ENCODE measurements around the gene NBPF1. TPM values are rescaled to one million over a fixed set of nuclear protein-coding genes. Genes with fewer than 3 reads are reported as not detected.
"Not testable (repeated sequence)": the region's sequence is repeated elsewhere in the genome, so short reads cannot be mapped to it uniquely, and the experiment has no call there.

NBPF1 gene
- total RNA-seq, 4 donors from 2014 or later: 38.9 to 50.9 (median 46.5) TPM

DNA sequence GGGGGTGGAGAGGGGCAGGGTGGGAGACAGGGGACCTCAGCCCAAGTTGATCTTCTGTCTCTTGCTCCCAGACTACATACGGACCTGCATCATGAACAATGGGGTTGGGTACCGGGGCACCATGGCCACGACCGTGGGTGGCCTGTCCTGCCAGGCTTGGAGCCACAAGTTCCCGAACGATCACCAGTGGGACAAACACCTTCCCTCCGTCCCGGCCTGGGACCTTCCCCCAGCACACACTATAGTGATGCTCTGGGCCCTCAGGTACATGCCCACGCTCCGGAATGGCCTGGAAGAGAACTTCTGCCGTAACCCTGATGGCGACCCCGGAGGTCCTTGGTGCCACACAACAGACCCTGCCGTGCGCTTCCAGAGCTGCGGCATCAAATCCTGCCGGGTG is 33.4 kb upstream of the NBPF1 start:
- 98% methylated on average over 10 of the region's 17 CpGs; no CpG with 5 or more reads in 1 of the 2 donors for WGBS, 2 donors

DNA sequence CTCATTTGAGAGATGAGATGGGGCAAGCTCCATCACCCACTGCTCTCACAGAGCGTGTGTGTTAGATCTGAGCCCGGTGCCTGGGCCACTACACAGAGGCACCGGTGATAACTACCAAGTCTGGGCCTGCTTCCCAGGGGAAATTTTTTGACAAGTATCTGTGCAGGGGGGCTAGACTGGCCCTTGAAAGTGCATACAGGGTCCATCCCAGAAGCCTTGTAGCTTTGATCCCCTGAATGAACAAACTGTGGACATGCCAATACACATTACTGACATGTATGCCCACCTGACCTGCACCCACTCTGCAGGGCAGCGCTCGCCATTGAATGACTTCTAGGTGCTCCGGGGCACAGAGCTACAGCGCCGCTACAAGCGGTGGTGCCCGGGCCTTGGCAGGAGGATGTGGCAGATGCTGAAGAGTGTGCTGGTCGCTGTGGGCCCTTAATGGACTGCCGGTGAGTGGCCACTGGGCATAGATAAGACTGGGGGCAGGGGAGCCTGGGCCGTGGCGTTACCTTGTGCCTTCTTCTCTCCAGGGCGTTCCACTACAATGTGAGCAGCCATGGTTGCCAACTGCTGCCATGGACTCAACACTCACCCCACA is 32.8 kb upstream of the NBPF1 start:
- intact Hi-C loops (cut with DNase I); H3K4me3 ChIP-seq (replicated peaks in 1 of 3); H3K9me3 ChIP-seq; H3K27me3 ChIP-seq; H3K27ac ChIP-seq; H3K36me3 ChIP-seq: not testable (repeated sequence)
- peaks cover 22 to 37% of the 10 kb centered on the region in 2 donors for H3K4me1 ChIP-seq
- 87 to 96% methylated on average over 14 to 15 of the region's 15 CpGs for WGBS, 2 donors
- DNase-seq: peak; percentile 4 to 5

More for the DNA sequence above, 33.4 kb upstream of the NBPF1 start:
- H3K4me3 ChIP-seq (replicated peaks in 1 of 3); intact Hi-C loops (cut with DNase I); H3K9me3 ChIP-seq; H3K27ac ChIP-seq; H3K36me3 ChIP-seq; DNase-seq; H3K27me3 ChIP-seq: not testable (repeated sequence)
- peaks cover 22 to 37% of the 10 kb centered on the region in 2 donors for H3K4me1 ChIP-seq

DNA sequence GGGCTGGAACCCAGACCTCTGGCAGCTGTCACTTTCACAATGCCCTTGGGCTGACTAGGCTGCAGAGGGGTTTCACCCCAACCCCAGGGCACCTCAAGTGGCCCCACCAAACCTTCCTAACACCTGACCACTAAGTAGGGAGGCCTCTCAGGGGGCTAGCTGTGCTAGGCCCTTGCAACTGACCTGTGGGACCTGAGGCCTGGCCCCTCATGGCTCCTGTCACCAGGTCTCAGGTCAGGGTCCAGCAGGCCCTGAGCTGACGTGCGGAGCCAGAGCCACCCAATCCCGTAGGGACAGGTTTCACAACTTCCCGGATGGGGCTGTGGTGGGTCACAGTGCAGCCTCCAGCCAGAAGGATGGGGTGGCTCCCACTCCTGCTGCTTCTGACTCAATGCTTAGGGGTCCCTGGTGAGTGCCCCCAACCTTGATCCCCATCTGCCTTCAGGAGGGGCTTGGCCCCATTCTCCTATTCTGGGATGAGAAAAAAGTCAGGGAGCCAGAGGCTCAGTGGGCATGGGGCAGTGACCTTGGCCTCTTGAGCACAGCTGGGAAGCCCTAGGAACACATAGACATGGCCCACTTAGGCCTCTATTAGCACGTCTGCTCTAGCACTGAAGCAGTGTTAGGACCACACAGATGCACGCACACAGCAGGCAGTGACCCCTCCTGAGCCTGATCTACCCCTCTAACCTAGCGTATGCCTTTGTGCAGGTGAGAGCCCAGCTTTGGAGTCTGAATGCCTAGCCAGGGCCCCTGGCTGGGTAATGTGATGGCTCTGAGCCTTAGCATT is 32.1 kb upstream of the NBPF1 start:
- DNase-seq: peak; percentile 5 to 14
- intact Hi-C loops (cut with DNase I): not testable (repeated sequence)

DNA sequence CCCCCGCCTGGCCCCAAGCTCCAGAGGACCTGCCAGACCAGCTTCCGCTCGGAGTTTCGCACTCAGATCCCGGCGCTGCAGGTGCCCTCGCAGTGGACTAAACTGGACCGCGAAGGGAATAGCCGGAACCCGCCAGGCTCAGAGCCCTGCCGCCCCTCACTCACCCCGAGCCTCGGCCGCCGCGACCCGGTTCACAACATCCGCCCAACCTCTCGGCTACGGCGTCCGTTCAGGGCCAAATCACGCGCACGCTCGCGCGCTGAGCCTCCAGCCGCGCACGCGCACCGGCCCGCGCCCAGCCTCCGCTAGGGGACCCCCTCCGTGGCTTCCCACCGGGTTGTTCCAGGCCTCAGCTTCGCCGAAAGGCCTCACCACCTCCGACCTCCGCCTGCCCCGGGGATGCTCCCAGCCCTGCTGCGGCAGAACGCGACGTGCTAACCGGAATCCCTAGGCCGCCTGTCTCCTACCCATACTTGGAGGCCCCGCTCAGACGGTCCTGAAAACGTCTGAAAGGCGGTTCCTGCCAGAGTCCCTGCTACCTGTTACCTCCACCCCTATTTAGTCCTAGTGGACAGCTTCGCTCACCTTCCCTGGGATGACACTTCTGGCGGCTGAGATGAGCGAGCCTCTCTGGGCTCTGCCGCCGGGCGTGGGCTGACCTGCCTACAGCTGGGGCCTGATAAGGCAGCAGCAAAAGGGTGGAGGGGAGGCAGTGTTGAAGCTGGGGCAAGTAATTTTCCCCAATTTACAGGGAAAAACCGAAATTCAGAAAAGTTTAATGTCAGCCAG is 31.3 kb upstream of the NBPF1 start:
- DNase-seq: peak; percentile 93 to 96
- H3K27me3 ChIP-seq; H3K9me3 ChIP-seq; H3K36me3 ChIP-seq; intact Hi-C loops (cut with DNase I): not testable (repeated sequence)
- peak in 1 of 2 donors; percentile 56 for TF ChIP-seq POLR2A (IDR thresholded peaks at IDR 0.05)
- TF ChIP-seq, protein P1, sequence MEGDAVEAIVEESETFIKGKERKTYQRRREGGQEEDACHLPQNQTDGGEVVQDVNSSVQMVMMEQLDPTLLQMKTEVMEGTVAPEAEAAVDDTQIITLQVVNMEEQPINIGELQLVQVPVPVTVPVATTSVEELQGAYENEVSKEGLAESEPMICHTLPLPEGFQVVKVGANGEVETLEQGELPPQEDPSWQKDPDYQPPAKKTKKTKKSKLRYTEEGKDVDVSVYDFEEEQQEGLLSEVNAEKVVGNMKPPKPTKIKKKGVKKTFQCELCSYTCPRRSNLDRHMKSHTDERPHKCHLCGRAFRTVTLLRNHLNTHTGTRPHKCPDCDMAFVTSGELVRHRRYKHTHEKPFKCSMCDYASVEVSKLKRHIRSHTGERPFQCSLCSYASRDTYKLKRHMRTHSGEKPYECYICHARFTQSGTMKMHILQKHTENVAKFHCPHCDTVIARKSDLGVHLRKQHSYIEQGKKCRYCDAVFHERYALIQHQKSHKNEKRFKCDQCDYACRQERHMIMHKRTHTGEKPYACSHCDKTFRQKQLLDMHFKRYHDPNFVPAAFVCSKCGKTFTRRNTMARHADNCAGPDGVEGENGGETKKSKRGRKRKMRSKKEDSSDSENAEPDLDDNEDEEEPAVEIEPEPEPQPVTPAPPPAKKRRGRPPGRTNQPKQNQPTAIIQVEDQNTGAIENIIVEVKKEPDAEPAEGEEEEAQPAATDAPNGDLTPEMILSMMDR (IDR thresholded peaks at IDR 0.05): peak in 3 of 6 experiments; percentile 44 to 55 (median 50)
- H3K27ac ChIP-seq: peak overlapping the region; percentile 40 to 76 (median 72)
- WGBS, 2 donors: 10 to 11% methylated on average over 61 of the region's 61 CpGs
- peak overlapping the region; percentile 90 to 98 (median 96) for H3K4me3 ChIP-seq (replicated peaks in 1 of 3)
- H3K4me1 ChIP-seq: peaks cover 22 to 34% of the 10 kb centered on the region in 2 donors

More for the DNA sequence above, 32.1 kb upstream of the NBPF1 start:
- H3K9me3 ChIP-seq, H3K36me3 ChIP-seq, H3K27me3 ChIP-seq: not testable (repeated sequence)
- Histone ChIP-seq H3K4me1 (peaks cover 22 to 34% of the 10 kb centered on the region in 2 donors), H3K4me3 (replicated peaks in 1 of 3) (peak overlapping the region in 1 of 3 donors; percentile 90), H3K27ac (peak overlapping the region in 2 of 3 donors; percentile 72 to 76)
- 76 to 92% methylated on average over 4 to 7 of the region's 7 CpGs for WGBS, 2 donors

DNA sequence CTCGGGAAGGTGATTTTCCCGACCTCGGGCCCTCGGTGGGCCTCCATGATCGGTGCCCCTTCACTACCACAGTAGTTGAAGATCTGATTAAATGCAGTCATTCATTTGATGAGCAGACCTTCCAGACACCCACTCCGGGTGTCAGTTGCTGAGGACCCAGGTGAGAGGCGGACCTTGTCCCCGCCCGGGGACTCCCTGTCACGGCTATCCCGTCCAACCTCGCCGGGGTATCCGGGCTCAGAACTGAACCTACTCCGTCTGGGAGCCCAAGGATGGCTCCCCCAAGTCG is 30.8 kb upstream of the NBPF1 start:
- H3K27ac ChIP-seq: peak overlapping the region; percentile 40 to 76 (median 72)
- TF ChIP-seq POLR2A (IDR thresholded peaks at IDR 0.05): no peak
- TF ChIP-seq, protein P1 (IDR thresholded peaks at IDR 0.05): no peak
- H3K9me3 ChIP-seq: no peaks in the 10 kb centered on the region
- peak overlapping the region; percentile 90 to 98 (median 96) for H3K4me3 ChIP-seq (replicated peaks in 1 of 3)
- intact Hi-C loops (cut with DNase I): no loop called here
- no peaks in the 10 kb centered on the region for H3K27me3 ChIP-seq
- WGBS, 2 donors: 0 to 1% methylated on average over 15 to 16 of the region's 16 CpGs
- peaks cover 22 to 34% of the 10 kb centered on the region in 2 donors for H3K4me1 ChIP-seq
- no peaks in the 10 kb centered on the region for H3K36me3 ChIP-seq
- no peak for DNase-seq

DNA sequence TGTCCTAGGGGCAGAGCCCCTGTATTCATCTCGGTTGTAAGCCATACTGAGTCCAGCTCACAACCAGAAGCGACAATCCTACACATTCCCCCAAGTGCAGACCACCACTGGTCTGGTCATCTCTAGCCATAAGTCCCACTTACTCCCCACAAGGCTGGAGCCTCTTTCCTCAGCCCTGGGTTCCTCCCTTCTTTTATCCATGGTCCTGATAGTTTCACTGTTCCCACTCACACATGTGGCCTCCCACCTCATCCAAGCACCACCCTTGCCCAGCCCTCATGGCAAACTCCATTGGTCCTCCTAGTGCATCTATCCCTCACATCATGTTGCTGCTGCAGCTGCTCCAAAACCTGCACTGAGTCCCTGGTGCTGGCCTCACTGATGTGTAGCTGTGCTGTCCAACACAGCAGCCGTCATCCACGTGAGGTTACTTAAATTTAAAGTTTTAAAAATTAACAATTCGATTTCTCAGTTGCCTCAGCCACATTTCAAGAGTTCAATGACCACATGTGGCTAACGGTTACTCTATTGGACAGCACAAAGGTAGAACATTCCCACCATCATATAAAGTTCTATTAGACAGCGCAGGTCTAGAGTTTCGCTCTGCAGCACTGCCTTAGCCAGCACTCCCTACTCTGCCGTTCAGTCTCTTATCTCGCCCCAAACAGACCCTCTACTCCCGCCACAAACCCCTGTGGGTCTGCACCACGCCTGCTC is 30.3 kb upstream of the NBPF1 start:
- Histone ChIP-seq H3K4me1 (peaks cover 22 to 34% of the 10 kb centered on the region in 2 donors), H3K4me3 (replicated peaks in 1 of 3) (peak overlapping the region; percentile 90 to 98 (median 96)), H3K27ac (peak overlapping the region in 1 of 3 donors; percentile 76)
- 28 to 32% methylated on average over 12 of the region's 12 CpGs for WGBS, 2 donors
- DNase-seq: peak; percentile 4 to 7
- H3K36me3 ChIP-seq; H3K27me3 ChIP-seq; H3K9me3 ChIP-seq; intact Hi-C loops (cut with DNase I): not testable (repeated sequence)

DNA sequence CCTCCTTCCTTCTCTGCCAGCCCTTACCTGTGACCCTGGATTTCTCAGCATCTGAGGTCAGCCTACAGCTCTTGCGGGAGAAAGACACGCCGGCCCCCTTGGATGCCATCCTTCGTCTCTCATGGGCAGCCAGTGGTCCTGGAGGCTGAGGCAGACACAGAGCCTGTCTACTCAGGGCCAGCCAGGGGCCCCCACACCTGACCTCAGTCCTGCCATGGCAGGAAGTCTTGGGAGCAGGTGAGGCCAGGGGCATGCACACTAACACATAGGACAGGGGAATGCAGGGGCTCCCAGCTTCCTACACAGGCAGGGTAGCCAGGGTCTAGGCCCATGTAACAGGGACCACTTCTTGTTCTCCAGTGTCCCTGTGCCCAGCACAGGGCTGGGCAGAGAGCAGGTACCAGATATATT is 29.6 kb upstream of the NBPF1 start:
- peak in 1 of 2 donors; percentile 3 for DNase-seq
- H3K27ac ChIP-seq; H3K9me3 ChIP-seq; H3K4me3 ChIP-seq (replicated peaks in 1 of 3); intact Hi-C loops (cut with DNase I); H3K27me3 ChIP-seq; H3K36me3 ChIP-seq: not testable (repeated sequence)
- WGBS, 2 donors: 88 to 100% methylated on average over 4 of the region's 4 CpGs
- peaks cover 22 to 31% of the 10 kb centered on the region in 2 donors for H3K4me1 ChIP-seq

DNA sequence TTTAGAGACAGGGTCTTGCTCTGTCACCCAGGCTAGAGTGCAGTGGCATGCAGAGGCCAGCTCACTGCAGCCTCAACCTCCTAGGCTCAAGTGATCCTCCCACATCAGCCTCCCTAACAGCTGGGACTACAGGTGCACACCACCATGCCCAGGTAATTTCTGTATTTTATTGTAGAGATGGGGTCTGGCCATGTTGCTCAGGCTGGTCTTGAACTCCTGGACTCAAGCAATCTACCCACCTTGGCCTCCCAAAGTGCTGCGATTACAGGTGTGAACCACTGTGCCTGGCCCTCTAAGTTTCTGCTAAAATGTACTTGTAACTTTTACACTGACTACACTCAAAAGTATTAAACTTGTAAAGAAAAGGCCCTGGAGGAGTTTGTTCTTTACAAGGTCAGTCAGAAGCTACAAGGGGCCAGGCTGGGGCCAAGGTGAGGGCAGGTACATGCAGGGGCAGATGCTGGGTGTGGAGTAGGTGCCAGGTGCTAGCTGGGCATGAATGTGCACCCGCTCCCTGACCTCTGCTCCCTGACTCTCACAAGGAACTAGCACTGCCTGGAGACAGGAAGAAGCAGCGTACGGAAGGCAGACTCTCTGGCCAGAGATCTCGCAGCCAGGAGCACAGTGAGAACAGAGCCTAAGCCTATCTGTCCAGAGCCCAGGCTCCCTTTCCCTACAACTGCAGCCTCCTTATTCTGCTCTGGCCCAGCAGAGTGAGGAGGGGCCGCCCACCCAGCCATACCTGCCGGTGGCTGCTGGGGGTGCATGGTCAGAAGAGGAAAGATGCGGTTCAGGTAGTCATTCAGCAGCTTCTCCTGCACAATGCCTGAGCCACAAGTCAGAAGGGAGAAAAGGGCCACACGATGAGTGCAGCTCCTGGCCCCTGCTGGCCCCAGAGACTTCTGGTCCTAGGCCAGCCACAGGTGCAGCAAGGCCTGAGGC is 28.9 kb upstream of the NBPF1 start:
- H3K27me3 ChIP-seq; H3K9me3 ChIP-seq; intact Hi-C loops (cut with DNase I); H3K27ac ChIP-seq; H3K4me3 ChIP-seq (replicated peaks in 1 of 3); H3K36me3 ChIP-seq: not testable (repeated sequence)
- DNase-seq: peak in 1 of 2 donors; percentile 0
- H3K4me1 ChIP-seq: peaks cover 22 to 28% of the 10 kb centered on the region in 2 donors
- WGBS, 2 donors: 75 to 80% methylated on average over 6 to 9 of the region's 9 CpGs

Measured in thyroid gland (tissue), 4 donors.